ENCODE measurements around the gene GMIP.

The GMIP gene

GRCh38 chr19:19624032-19624570, 19.4 kb downstream of the GMIP start:
- POLR2A ChIA-PET = interaction anchor here (0.6 kb wide), 1 partner anchor 431 kb away, joined by 3 read pairs; no protein-coding TSS in a partner anchor
- no peak for DNase-seq (ENCODE audit: extremely low spot score)
- CTCF ChIA-PET = interaction anchor here (2.5 kb wide), 1 partner anchor 20 kb away, joined by 8 read pairs; the partner anchor contains the start of gene GMIP
- TF ChIP-seq, protein P1, sequence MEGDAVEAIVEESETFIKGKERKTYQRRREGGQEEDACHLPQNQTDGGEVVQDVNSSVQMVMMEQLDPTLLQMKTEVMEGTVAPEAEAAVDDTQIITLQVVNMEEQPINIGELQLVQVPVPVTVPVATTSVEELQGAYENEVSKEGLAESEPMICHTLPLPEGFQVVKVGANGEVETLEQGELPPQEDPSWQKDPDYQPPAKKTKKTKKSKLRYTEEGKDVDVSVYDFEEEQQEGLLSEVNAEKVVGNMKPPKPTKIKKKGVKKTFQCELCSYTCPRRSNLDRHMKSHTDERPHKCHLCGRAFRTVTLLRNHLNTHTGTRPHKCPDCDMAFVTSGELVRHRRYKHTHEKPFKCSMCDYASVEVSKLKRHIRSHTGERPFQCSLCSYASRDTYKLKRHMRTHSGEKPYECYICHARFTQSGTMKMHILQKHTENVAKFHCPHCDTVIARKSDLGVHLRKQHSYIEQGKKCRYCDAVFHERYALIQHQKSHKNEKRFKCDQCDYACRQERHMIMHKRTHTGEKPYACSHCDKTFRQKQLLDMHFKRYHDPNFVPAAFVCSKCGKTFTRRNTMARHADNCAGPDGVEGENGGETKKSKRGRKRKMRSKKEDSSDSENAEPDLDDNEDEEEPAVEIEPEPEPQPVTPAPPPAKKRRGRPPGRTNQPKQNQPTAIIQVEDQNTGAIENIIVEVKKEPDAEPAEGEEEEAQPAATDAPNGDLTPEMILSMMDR (IDR thresholded peaks at IDR 0.05; ENCODE audit: control extremely low read depth, extremely low read depth, low read depth, missing control alignments) = no peak

DNA sequence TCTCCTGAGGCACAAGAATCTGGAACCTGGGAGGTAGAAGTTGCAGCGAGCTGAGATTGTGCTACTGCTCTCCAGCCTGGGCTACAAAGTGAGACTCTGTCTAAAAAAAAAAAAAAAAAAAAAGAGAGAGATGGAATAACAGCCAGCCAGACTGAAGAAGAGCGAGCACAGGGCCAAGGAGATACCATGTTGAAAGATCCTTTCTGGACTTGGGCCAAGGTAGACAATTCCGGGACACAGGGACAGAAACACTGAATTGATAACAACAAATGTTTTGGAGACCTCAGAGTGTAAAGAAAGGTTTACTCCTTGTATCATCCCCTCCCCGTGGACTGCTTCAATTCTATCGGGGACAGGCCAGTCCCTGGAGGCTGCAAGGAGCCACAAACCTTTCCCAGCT, 20.1 kb downstream of the GMIP start:
- ChIA-PET POLR2A (no interaction called here), CTCF (interaction anchor here (1.3 to 2.5 kb wide), 2 partner anchors 13 to 21 kb away, joined by 3 to 8 read pairs; partner anchors contain the start of gene GMIP)
- TF ChIP-seq, protein P1 (IDR thresholded peaks at IDR 0.05; ENCODE audit: control extremely low read depth, extremely low read depth, low read depth, missing control alignments) = no peak
- no peak for DNase-seq (ENCODE audit: extremely low spot score)

- TF ChIP-seq, protein P1 (IDR thresholded peaks at IDR 0.05; ENCODE audit: control extremely low read depth, extremely low read depth, low read depth, missing control alignments) = no peak
- POLR2A ChIA-PET = interaction anchor here (0.7 to 0.9 kb wide), 3 partner anchors 20 to 246 kb away, joined by 4 to 8 read pairs (median 7); partner anchors contain the start of gene ZNF253
- no peak for DNase-seq (ENCODE audit: extremely low spot score)
- CTCF ChIA-PET = interaction anchor here (1.4 to 2.4 kb wide), 4 partner anchors 11 to 87 kb away, joined by 6 to 9 read pairs (median 7); partner anchors contain the start of gene GMIP
Measured at GRCh38 chr19:19619849-19620210, 23.6 kb downstream of the GMIP start.

GRCh38 chr19:19619181-19619848, 24.1 kb downstream of the GMIP start:
- ChIA-PET POLR2A (interaction anchor here (0.7 kb wide), 2 partner anchors 19 to 22 kb away, joined by 7 to 8 read pairs; no protein-coding TSS in a partner anchor), CTCF (interaction anchor here (1.0 to 2.4 kb wide), 5 partner anchors 12 to 86 kb away, joined by 4 to 9 read pairs (median 6); partner anchors contain the start of gene GMIP)
- peak; percentile 2 for DNase-seq (ENCODE audit: extremely low spot score)
- TF ChIP-seq, protein P1 (IDR thresholded peaks at IDR 0.05; ENCODE audit: control extremely low read depth, extremely low read depth, low read depth, missing control alignments) = no peak

- ChIA-PET CTCF (interaction anchor here (1.0 to 2.3 kb wide), 3 partner anchors 64 to 86 kb away, joined by 3 to 9 read pairs (median 4); no protein-coding TSS in a partner anchor), POLR2A (no interaction called here)
- TF ChIP-seq, protein P1 (IDR thresholded peaks at IDR 0.05; ENCODE audit: control extremely low read depth, extremely low read depth, low read depth, missing control alignments) = no peak
- peak; percentile 99 for DNase-seq (ENCODE audit: extremely low spot score)
Measured at GRCh38 chr19:19618219-19619051, 25.0 kb downstream of the GMIP start, which contains the start of gene PBX4. Gene PBX4 (minus strand): TSS chr19:19618687. CDS start chr19:19618629, 58 bp downstream.

DNA sequence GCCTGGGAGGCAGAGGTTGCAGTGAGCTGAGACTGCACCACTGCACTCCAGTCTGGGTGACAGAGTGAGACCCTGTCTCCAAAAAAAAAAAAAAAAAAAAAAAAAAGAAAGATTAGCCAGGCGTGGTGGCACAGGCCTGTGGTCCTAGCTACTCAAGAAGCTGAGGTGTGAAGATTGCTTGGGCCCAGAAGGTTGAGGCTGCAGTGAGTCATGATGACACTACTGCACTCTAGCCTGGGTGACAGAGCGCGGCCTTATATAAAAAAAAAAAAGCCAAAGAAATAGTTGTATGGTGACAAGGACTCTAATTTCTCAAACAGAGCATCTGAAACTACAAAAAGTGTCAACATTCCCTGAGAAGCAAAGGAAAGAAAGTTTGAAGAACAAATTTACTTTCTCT, 28.4 kb downstream of the GMIP start:
- CTCF ChIA-PET = interaction anchor here (4.2 kb wide), 1 partner anchor 61 kb away, joined by 22 read pairs; no protein-coding TSS in a partner anchor
- TF ChIP-seq, protein P1 (IDR thresholded peaks at IDR 0.05; ENCODE audit: control extremely low read depth, extremely low read depth, low read depth, missing control alignments) = no peak
- POLR2A ChIA-PET = no interaction called here
- no peak for DNase-seq (ENCODE audit: extremely low spot score)
